ENCODE results near the gene PUS3. TPM values are rescaled to one million over a fixed set of nuclear protein-coding genes. Genes with fewer than 3 reads are reported as not detected.

Gene PUS3, protein sequence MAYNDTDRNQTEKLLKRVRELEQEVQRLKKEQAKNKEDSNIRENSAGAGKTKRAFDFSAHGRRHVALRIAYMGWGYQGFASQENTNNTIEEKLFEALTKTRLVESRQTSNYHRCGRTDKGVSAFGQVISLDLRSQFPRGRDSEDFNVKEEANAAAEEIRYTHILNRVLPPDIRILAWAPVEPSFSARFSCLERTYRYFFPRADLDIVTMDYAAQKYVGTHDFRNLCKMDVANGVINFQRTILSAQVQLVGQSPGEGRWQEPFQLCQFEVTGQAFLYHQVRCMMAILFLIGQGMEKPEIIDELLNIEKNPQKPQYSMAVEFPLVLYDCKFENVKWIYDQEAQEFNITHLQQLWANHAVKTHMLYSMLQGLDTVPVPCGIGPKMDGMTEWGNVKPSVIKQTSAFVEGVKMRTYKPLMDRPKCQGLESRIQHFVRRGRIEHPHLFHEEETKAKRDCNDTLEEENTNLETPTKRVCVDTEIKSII
- total RNA-seq (2021), result 5.7 and 6.5 TPM in 2 replicates
- percentile 58 among the genes with signal in this experiment for Bru-seq, nascent RNA
- percentile 59 among the genes with signal in this experiment for BruChase-seq, experiment 1, labeled RNA remaining after a 2-hour chase
- percentile 52 among the genes with signal in this experiment for BruChase-seq, experiment 2, labeled RNA remaining after a 6-hour chase
- long read RNA-seq, partial matches to known transcripts, result 0 of 10 reads
- long read RNA-seq, other reads (novel, unspliced or antisense), result 0 of 10 reads

DNA sequence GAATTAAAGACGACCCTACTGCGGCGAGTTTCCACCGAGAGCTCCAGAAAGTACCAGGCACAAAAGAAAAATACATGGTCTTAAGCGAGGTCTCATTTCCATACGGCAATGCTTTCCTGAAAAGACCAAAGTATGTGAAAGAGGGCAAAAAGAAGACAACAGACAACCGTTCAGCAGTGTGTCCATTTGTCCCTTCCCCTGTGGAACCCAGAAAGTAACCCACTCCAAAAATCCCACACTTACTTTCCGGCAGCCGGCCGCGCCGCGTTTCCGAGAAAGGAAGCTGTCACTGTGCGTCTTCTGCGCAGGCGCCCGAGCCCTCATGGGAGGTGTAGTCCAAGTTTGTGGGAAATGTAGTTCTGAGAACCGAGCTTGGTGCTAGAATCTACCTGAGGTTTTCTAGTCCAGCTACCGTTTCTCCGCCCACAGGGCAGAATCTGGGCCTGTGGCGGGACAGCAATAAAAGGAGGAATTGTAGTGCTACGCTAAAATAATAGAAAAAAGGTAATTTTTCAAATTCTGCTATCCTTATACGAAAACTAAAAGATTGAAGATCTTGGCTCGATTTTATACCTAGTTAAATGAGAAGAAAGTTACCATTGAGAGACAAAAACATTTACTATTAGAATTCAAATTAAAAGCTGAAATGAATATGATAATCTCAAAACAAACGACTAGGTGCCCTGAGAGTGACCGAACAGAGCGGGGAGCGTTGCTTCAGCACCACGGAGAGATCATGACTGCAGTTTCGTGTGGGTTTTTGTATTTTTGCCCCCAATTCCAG lies at the start of gene PUS3:
TSS of gene PUS3 (minus strand) at position 280 of the 784 bp plus-strand sequence. CDS start 6,922 bp downstream, outside the sequence.
- intact Hi-C loops (cut with micrococcal nuclease; ENCODE audit: unreplicated experiment), result no loop called here
- H3K79me2 ChIP-seq (ENCODE audit: low read depth), result peaks cover 10% of the 10 kb centered on the region
- no peak within 1 kb of the TSS for H3K27ac ChIP-seq
- peak within 1 kb of the TSS; percentile 81 for H3K4me2 ChIP-seq
- H4K20me1 ChIP-seq (ENCODE audit: insufficient read depth), result no peaks in the 10 kb centered on the region
- H3K9me2 ChIP-seq (ENCODE audit: insufficient read depth), result no peaks in the 10 kb centered on the region
- H3K4me1 ChIP-seq (replicated peaks; ENCODE audit: insufficient read depth), result no peaks in the 10 kb centered on the region
- peak within 1 kb of the TSS; percentile 98 for H3K4me3 ChIP-seq
- ChIA-PET POLR2A (ENCODE audit: unreplicated experiment) (interaction anchor here (0.6 to 0.7 kb wide), 7 partner anchors 36 to 1104 kb away, joined by 3 to 7 read pairs (median 4); no protein-coding TSS in a partner anchor), CTCF (no interaction called here)
- no peaks in the 10 kb centered on the region for H3K9me3 ChIP-seq (ENCODE audit: insufficient read depth, low read depth)
- TSS peak; percentile 54 for BruUV-seq (replicated peaks)
- H3K36me3 ChIP-seq (ENCODE audit: low read depth), result no peaks in the 10 kb centered on the region; the same call in 1 of the 2 replicates
- TF ChIP-seq, protein P1, sequence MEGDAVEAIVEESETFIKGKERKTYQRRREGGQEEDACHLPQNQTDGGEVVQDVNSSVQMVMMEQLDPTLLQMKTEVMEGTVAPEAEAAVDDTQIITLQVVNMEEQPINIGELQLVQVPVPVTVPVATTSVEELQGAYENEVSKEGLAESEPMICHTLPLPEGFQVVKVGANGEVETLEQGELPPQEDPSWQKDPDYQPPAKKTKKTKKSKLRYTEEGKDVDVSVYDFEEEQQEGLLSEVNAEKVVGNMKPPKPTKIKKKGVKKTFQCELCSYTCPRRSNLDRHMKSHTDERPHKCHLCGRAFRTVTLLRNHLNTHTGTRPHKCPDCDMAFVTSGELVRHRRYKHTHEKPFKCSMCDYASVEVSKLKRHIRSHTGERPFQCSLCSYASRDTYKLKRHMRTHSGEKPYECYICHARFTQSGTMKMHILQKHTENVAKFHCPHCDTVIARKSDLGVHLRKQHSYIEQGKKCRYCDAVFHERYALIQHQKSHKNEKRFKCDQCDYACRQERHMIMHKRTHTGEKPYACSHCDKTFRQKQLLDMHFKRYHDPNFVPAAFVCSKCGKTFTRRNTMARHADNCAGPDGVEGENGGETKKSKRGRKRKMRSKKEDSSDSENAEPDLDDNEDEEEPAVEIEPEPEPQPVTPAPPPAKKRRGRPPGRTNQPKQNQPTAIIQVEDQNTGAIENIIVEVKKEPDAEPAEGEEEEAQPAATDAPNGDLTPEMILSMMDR (conservative IDR thresholded peaks at IDR 0.05), result no peak
- TF ChIP-seq EZH2 (IDR thresholded peaks at IDR 0.05; ENCODE audit: low read depth), result no peak
- H2AFZ ChIP-seq, result peak within 1 kb of the TSS; percentile 100
- H3K27me3 ChIP-seq (ENCODE audit: insufficient read depth, low read depth), result peaks cover 32% of the 10 kb centered on the region
- DNase-seq, result peak; percentile 68 to 76
- H3F3A ChIP-seq (ENCODE audit: insufficient read depth, low read depth), result peaks cover 10% of the 10 kb centered on the region

GRCh38 chr11:125952559-125952958 lies 49.6 kb upstream of the PUS3 start:
- H3K9me2 ChIP-seq (ENCODE audit: insufficient read depth), result no peaks in the 10 kb centered on the region
- ChIA-PET POLR2A (ENCODE audit: unreplicated experiment) (no interaction called here), CTCF (no interaction called here)
- H3K36me3 ChIP-seq (ENCODE audit: low read depth), result no peaks in the 10 kb centered on the region
- BruUV-seq (replicated peaks), result no TSS peak
- H3K27me3 ChIP-seq (ENCODE audit: insufficient read depth, low read depth), result no peaks in the 10 kb centered on the region
- no peaks in the 10 kb centered on the region for H3K4me1 ChIP-seq (replicated peaks; ENCODE audit: insufficient read depth)
- H3F3A ChIP-seq (ENCODE audit: insufficient read depth, low read depth), result no peaks in the 10 kb centered on the region
- no peak overlapping the region for H2AFZ ChIP-seq
- no peak for DNase-seq
- TF ChIP-seq, protein P1 (conservative IDR thresholded peaks at IDR 0.05), result no peak
- TF ChIP-seq EZH2 (IDR thresholded peaks at IDR 0.05; ENCODE audit: low read depth), result no peak
- no peaks in the 10 kb centered on the region for H3K9me3 ChIP-seq (ENCODE audit: insufficient read depth, low read depth)
- H3K4me2 ChIP-seq, result no peak overlapping the region
- no peak overlapping the region for H3K4me3 ChIP-seq
- H3K27ac ChIP-seq, result no peak overlapping the region
- H3K79me2 ChIP-seq (ENCODE audit: low read depth), result no peaks in the 10 kb centered on the region
- H4K20me1 ChIP-seq (ENCODE audit: insufficient read depth), result no peaks in the 10 kb centered on the region
- intact Hi-C loops (cut with micrococcal nuclease; ENCODE audit: unreplicated experiment), result no loop called here

- no TSS peak for BruUV-seq (replicated peaks)
- H3K27ac ChIP-seq, result no peak overlapping the region
- H3K9me3 ChIP-seq (ENCODE audit: insufficient read depth, low read depth), result no peaks in the 10 kb centered on the region
- no peak overlapping the region for H2AFZ ChIP-seq
- no peaks in the 10 kb centered on the region for H3F3A ChIP-seq (ENCODE audit: insufficient read depth, low read depth)
- DNase-seq, result no peak
- intact Hi-C loops (cut with micrococcal nuclease; ENCODE audit: unreplicated experiment), result no loop called here
- no peaks in the 10 kb centered on the region for H4K20me1 ChIP-seq (ENCODE audit: insufficient read depth)
- H3K36me3 ChIP-seq (ENCODE audit: low read depth), result no peaks in the 10 kb centered on the region
- H3K27me3 ChIP-seq (ENCODE audit: insufficient read depth, low read depth), result no peaks in the 10 kb centered on the region
- ChIA-PET POLR2A (ENCODE audit: unreplicated experiment) (interaction anchor here (0.6 kb wide), 1 partner anchor 496 kb away, joined by 3 read pairs; no protein-coding TSS in a partner anchor), CTCF (no interaction called here)
- no peak overlapping the region for H3K4me3 ChIP-seq
- no peaks in the 10 kb centered on the region for H3K79me2 ChIP-seq (ENCODE audit: low read depth)
- H3K9me2 ChIP-seq (ENCODE audit: insufficient read depth), result no peaks in the 10 kb centered on the region
- TF ChIP-seq, protein P1 (conservative IDR thresholded peaks at IDR 0.05), result no peak
- no peak for TF ChIP-seq EZH2 (IDR thresholded peaks at IDR 0.05; ENCODE audit: low read depth)
- no peaks in the 10 kb centered on the region for H3K4me1 ChIP-seq (replicated peaks; ENCODE audit: insufficient read depth)
- H3K4me2 ChIP-seq, result no peak overlapping the region
Observed at GRCh38 chr11:125951731-125952130, 48.7 kb upstream of the PUS3 start.
